ENCODE data around the gene DYNC1H1. TPM values are rescaled to one million over a fixed set of nuclear protein-coding genes. Genes with fewer than 3 reads are reported as not detected.

Gene DYNC1H1
- total RNA-seq, 1 donor from 2014 or later: 432 TPM

DNA sequence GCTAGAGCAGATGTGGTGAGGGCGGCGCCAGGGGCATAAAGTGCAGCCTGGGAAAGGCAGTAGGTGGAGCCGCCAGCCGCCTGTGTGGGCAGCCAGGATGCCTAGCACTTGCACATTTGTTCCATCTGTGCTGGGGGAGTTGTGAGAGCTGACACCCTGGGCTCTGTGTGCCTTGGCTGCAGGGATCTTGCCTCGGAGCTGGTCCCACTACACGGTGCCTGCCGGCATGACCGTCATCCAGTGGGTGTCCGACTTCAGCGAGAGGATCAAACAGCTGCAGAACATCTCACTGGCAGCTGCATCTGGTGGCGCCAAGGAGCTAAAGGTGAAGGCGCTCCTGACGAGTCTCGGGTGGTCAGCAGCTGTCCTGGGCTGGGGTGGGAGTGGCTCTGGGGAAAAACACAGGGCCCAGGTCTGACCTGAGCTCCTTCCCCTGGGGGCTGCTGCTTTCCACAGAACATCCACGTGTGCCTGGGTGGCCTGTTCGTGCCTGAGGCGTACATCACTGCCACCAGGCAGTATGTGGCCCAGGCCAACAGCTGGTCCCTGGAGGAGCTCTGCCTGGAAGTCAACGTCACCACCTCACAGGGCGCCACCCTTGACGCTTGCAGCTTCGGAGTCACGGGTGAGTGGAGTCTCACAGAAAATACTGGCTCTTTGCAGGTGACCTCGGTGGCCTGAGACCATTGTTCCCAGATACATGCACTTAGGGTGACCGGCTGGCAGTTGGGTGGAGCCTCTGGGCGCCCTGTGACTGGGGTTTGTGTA lies 85.1 kb downstream of the DYNC1H1 start:
- no peak for ATAC-seq
- no peak overlapping the region for H3K4me3 ChIP-seq
- H3K4me1 ChIP-seq: no peaks in the 10 kb centered on the region
- no peaks in the 10 kb centered on the region for H3K9me3 ChIP-seq
- DNase-seq: no peak
- no peak overlapping the region for H3K27ac ChIP-seq
- H3K27me3 ChIP-seq: no peaks in the 10 kb centered on the region
- TF ChIP-seq, protein P1, sequence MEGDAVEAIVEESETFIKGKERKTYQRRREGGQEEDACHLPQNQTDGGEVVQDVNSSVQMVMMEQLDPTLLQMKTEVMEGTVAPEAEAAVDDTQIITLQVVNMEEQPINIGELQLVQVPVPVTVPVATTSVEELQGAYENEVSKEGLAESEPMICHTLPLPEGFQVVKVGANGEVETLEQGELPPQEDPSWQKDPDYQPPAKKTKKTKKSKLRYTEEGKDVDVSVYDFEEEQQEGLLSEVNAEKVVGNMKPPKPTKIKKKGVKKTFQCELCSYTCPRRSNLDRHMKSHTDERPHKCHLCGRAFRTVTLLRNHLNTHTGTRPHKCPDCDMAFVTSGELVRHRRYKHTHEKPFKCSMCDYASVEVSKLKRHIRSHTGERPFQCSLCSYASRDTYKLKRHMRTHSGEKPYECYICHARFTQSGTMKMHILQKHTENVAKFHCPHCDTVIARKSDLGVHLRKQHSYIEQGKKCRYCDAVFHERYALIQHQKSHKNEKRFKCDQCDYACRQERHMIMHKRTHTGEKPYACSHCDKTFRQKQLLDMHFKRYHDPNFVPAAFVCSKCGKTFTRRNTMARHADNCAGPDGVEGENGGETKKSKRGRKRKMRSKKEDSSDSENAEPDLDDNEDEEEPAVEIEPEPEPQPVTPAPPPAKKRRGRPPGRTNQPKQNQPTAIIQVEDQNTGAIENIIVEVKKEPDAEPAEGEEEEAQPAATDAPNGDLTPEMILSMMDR (IDR thresholded peaks at IDR 0.05): no peak
- peaks cover 85% of the 10 kb centered on the region for H3K36me3 ChIP-seq
- intact Hi-C loops (cut with DNase I): no loop called here

DNA sequence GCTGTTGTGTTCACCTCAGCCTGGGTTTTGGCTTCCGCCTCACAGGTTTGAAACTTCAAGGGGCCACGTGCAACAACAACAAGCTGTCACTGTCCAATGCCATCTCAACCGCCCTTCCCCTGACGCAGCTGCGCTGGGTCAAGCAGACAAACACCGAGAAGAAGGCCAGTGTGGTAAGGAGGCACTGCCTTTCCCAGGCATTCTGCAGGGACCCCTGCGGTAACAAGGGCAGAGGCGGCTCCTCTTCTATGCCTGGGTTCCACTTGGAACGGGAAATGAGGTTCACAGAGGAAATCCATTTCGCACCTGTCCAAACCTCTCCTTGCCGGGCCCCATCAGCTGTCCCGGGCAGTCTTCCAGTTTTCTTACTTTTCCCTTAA lies 85.6 kb downstream of the DYNC1H1 start:
- no peak overlapping the region for H3K4me3 ChIP-seq
- TF ChIP-seq, protein P1 (IDR thresholded peaks at IDR 0.05): no peak
- H3K9me3 ChIP-seq: no peaks in the 10 kb centered on the region
- DNase-seq (no peak), ATAC-seq (no peak)
- H3K4me1 ChIP-seq: no peaks in the 10 kb centered on the region
- intact Hi-C loops (cut with DNase I): no loop called here
- H3K27ac ChIP-seq: no peak overlapping the region
- H3K36me3 ChIP-seq: peaks cover 79% of the 10 kb centered on the region
- H3K27me3 ChIP-seq: no peaks in the 10 kb centered on the region

DNA sequence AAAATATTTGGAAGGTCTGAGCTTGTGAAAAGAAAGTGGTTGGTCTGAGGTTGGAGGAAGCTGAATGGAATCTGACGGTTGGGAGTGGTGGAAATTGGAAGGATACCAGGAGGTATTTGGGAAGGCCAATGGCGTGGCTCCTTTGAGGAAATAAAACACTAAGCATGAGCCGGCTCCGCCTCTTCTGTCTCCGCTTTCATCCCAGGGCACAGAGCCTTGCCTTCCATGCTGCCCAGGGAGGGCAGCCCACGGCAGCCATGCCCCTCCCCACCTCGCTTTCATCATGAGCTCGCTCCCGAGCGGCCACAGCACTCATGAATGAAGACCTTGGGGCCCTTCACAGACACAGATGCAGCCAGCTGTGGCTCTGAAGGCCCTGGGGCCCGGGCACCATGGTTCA lies 86.3 kb downstream of the DYNC1H1 start:
- ATAC-seq: no peak
- no peaks in the 10 kb centered on the region for H3K9me3 ChIP-seq

DNA sequence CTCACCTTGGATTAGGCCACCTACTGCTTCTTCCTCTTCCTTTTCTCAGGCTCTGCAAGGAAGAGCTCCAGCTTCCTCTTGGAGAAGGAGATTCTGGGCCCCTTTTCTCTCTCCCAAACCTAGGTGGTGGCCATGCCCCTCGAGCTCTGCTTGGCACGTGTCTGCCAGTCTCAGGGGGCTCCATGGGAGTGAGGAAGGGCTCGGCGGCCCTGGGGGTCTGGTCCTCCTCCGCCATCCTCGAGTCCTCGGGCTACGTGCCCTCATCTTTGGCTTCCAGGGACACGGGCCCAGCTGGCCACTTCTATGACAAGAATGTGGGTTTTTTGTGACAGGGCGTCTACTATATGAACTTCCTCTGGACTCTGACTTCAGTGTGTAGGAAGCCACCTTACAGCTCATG lies 88.1 kb downstream of the DYNC1H1 start:
- no peak for DNase-seq
- H3K4me3 ChIP-seq: no peak overlapping the region
- TF ChIP-seq, protein P1 (IDR thresholded peaks at IDR 0.05): no peak
- no peak for ATAC-seq
- intact Hi-C loops (cut with DNase I): no loop called here
- H3K9me3 ChIP-seq: no peaks in the 10 kb centered on the region
- H3K36me3 ChIP-seq: peaks cover 56% of the 10 kb centered on the region
- no peaks in the 10 kb centered on the region for H3K4me1 ChIP-seq
- no peak overlapping the region for H3K27ac ChIP-seq
- H3K27me3 ChIP-seq: no peaks in the 10 kb centered on the region

More for the DNA sequence above, 86.3 kb downstream of the DYNC1H1 start:
- H3K27ac ChIP-seq: no peak overlapping the region
- H3K4me1 ChIP-seq: no peaks in the 10 kb centered on the region
- intact Hi-C loops (cut with DNase I): no loop called here
- TF ChIP-seq, protein P1 (IDR thresholded peaks at IDR 0.05): no peak
- no peaks in the 10 kb centered on the region for H3K27me3 ChIP-seq
- H3K36me3 ChIP-seq: peaks cover 74% of the 10 kb centered on the region
- DNase-seq: no peak
- no peak overlapping the region for H3K4me3 ChIP-seq

DNA sequence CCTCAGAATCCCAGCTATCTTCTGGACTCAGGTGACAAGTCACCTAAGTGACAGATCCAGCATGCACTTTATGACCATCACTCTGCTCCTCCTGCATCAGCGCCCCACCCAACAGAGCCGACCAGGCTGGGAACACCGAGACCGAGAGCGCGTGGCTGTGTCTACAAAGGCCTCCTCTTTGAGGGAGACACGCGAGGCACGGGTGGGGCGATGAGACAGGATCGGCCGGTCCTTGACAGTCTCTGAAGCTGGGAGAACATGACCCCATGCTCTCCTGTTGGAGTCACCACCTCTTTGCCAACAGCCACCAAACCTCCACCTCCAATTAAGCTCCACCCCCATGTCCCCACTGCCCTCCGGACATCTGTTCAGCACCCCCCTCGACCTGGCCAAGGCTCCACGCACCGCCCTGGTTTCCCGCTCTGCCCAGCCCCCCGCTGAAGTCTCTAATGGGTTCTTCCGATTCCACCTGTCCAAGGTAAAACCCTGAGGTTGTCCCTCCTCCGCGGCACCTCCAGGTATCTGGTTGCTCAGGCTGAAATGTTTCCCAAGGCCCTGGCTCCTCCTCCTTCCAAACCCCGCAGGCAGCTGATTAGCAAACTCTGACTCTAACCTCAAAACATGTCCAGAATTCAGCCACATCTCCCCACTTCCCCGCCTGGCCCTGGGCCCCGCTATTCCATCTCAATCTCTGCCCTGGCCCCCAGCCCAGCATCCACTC lies 91.0 kb downstream of the DYNC1H1 start:
- TF ChIP-seq, protein P1 (IDR thresholded peaks at IDR 0.05): no peak
- Histone ChIP-seq H3K9me3 (no peaks in the 10 kb centered on the region), H3K36me3 (peaks cover 28% of the 10 kb centered on the region), H3K4me3 (no peak overlapping the region), H3K27ac (no peak overlapping the region), H3K4me1 (no peaks in the 10 kb centered on the region), H3K27me3 (no peaks in the 10 kb centered on the region)
- no peak for DNase-seq
- intact Hi-C loops (cut with DNase I): no loop called here
- peak; percentile 8 for ATAC-seq

Measured in upper lobe of right lung (tissue), 1 donor.